OCI-LY1 (cell line): ENCODE results near the gene CACNA1C.

Source experiments
- H2AFZ ChIP-seq: fragments of 200-600 bp; sonication (generic), shearing (Covaris generic); 2 replicates; pipeline ENCODE4 v1.6.0; 2014; ENCODE audit warnings: antibody characterized with exemption, mild to moderate bottlenecking, low read length
- H3F3A ChIP-seq: fragments of 200-600 bp; sonication (generic), shearing (Covaris generic); 2 replicates; pipeline ENCODE4 v1.6.0; 2014; ENCODE audit warnings: mild to moderate bottlenecking, antibody characterized with exemption, low read length, moderate library complexity; ENCODE audit not compliant: insufficient read depth
- H3K27ac ChIP-seq: fragments of 200-600 bp; sonication (generic); 2 replicates; pipeline ENCODE4 v1.5.1; 2014; ENCODE audit warnings: low read length, mixed run types, mild to moderate bottlenecking, low read depth; ENCODE audit not compliant: poor library complexity, severe bottlenecking
- H3K27me3 ChIP-seq: fragments of 200-600 bp; sonication (generic); 2 replicates; pipeline ENCODE4 v1.6.0; 2014; ENCODE audit warnings: antibody characterized with exemption, mild to moderate bottlenecking, low read length, moderate library complexity; ENCODE audit not compliant: insufficient read depth
- H3K36me3 ChIP-seq: fragments of 200-600 bp; sonication (generic); 2 replicates; pipeline ENCODE4 v1.6.1; 2014; ENCODE audit warnings: mild to moderate bottlenecking, antibody characterized with exemption, low read length, moderate library complexity, mixed read lengths; ENCODE audit not compliant: insufficient read depth
- H3K4me1 ChIP-seq: fragments of 200-600 bp; sonication (generic); 2 replicates; pipeline ENCODE4 v1.5.1; 2014; ENCODE audit warnings: mild to moderate bottlenecking, low read length, moderate library complexity; ENCODE audit not compliant: insufficient read depth, severe bottlenecking
- H3K4me2 ChIP-seq: fragments of 200-600 bp; sonication (generic), shearing (Covaris generic); 2 replicates; pipeline ENCODE4 v1.6.1; 2014; ENCODE audit warnings: low read length
- H3K4me3 ChIP-seq: fragments of 200-600 bp; sonication (generic); 2 replicates; pipeline ENCODE4 v1.5.1; 2014; ENCODE audit warnings: low read length, low read depth, mild to moderate bottlenecking, mixed read lengths; ENCODE audit not compliant: poor library complexity, severe bottlenecking
- H3K79me2 ChIP-seq: fragments of 200-600 bp; shearing (Covaris generic); 2 replicates; pipeline ENCODE4 v1.6.1; 2016; ENCODE audit warnings: mixed run types, low read length, mixed read lengths; ENCODE audit not compliant: insufficient read depth
- H3K9ac ChIP-seq: fragments of 200-600 bp; sonication (generic), shearing (Covaris generic); 2 replicates; pipeline ENCODE4 v1.6.1; 2014; ENCODE audit warnings: mild to moderate bottlenecking, low read length, mixed read lengths
- H3K9me2 ChIP-seq: fragments of 200-600 bp; sonication (generic), shearing (Covaris generic); 2 replicates; pipeline ENCODE4 v1.6.1; 2014; ENCODE audit warnings: low read depth, mild to moderate bottlenecking, low read length, mixed read lengths
- H3K9me3 ChIP-seq: fragments of 200-600 bp; shearing (Covaris generic); 2 replicates; pipeline ENCODE4 v1.6.1; 2014; ENCODE audit warnings: low read length, mixed read lengths
- H4K20me1 ChIP-seq: fragments of 200-600 bp; sonication (generic), shearing (Covaris generic); 2 replicates; pipeline ENCODE4 v1.6.0; 2016; ENCODE audit warnings: mild to moderate bottlenecking, low read length; ENCODE audit not compliant: insufficient read depth
- EZH2 ChIP-seq: fragments of 200-600 bp; sonication (generic), shearing (Covaris generic); IDR thresholded peaks from 2 replicates; pipeline ENCODE4 v1.8.0; 2017; ENCODE audit warnings: borderline replicate concordance, mixed run types, mild to moderate bottlenecking, antibody characterized with exemption, low read length, moderate library complexity, mixed read lengths
- TF ChIP-seq, protein P1 (sequence below): fragments of 200-600 bp; sonication (generic), shearing (Covaris generic); IDR thresholded peaks from 2 replicates; pipeline ENCODE4 v1.5.1; 2017; ENCODE audit warnings: mild to moderate bottlenecking, antibody characterized with exemption, low read length, moderate library complexity, mixed read lengths

CACNA1C gene

GRCh38 chr12:2120982-2121758 is 68.4 kb downstream of the CACNA1C start:
- H4K20me1 ChIP-seq, result no peaks in the 10 kb centered on the region
- no peak overlapping the region; the same call in 1 of the 2 replicates for H3K4me2 ChIP-seq
- H3K27ac ChIP-seq, result no peak overlapping the region

DNA sequence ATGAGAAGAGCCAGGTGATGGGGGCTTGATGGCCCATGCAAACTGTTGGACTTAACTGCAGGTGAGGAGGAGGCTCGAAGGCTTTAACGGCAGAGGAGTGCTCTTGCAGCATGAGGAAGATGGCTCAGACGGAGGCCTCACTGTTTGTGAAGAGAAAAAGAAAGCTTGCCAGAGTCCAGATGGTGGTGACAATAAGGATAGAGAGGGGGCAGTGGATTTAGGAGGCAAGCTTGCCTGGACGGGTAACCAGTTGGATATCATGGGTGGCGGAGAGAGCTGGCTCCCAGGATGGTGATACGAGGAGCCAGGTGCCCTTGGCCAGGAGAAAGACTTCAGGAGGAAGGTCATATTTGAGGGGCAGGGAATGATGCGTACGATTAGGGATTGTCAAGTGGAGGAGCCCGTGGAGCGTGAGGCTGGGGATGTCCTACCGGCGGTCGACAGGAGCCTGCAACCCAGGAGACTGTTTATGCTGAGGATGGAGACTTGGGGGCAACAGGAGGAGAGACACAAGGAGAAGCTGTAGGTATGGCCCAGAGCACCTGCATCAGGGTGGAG is 71.8 kb downstream of the CACNA1C start:
- H3K9me2 ChIP-seq, result no peaks in the 10 kb centered on the region
- H3K4me2 ChIP-seq, result no peak overlapping the region
- H3K9me3 ChIP-seq, result no peaks in the 10 kb centered on the region
- H2AFZ ChIP-seq, result no peak overlapping the region
- H4K20me1 ChIP-seq, result no peaks in the 10 kb centered on the region
- peaks cover 10% of the 10 kb centered on the region; the same call in 1 of the 2 replicates for H3K27me3 ChIP-seq
- H3K79me2 ChIP-seq, result no peaks in the 10 kb centered on the region
- no peak overlapping the region for H3K9ac ChIP-seq
- H3K4me3 ChIP-seq, result no peak overlapping the region
- no peaks in the 10 kb centered on the region for H3F3A ChIP-seq
- H3K4me1 ChIP-seq, result peaks cover 11% of the 10 kb centered on the region
- TF ChIP-seq, protein P1, sequence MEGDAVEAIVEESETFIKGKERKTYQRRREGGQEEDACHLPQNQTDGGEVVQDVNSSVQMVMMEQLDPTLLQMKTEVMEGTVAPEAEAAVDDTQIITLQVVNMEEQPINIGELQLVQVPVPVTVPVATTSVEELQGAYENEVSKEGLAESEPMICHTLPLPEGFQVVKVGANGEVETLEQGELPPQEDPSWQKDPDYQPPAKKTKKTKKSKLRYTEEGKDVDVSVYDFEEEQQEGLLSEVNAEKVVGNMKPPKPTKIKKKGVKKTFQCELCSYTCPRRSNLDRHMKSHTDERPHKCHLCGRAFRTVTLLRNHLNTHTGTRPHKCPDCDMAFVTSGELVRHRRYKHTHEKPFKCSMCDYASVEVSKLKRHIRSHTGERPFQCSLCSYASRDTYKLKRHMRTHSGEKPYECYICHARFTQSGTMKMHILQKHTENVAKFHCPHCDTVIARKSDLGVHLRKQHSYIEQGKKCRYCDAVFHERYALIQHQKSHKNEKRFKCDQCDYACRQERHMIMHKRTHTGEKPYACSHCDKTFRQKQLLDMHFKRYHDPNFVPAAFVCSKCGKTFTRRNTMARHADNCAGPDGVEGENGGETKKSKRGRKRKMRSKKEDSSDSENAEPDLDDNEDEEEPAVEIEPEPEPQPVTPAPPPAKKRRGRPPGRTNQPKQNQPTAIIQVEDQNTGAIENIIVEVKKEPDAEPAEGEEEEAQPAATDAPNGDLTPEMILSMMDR, result no peak
- TF ChIP-seq EZH2, result no peak
- H3K36me3 ChIP-seq, result no peaks in the 10 kb centered on the region
- H3K27ac ChIP-seq, result no peak overlapping the region

More at GRCh38 chr12:2120982-2121758, 68.4 kb downstream of the CACNA1C start:
- H3K4me3 ChIP-seq, result no peak overlapping the region
- no peaks in the 10 kb centered on the region for H3K9me2 ChIP-seq
- TF ChIP-seq, protein P1, result no peak
- TF ChIP-seq EZH2, result no peak
- H3K36me3 ChIP-seq, result no peaks in the 10 kb centered on the region
- H3K4me1 ChIP-seq, result peaks cover 11% of the 10 kb centered on the region
- no peak overlapping the region for H2AFZ ChIP-seq
- no peaks in the 10 kb centered on the region for H3K79me2 ChIP-seq
- H3K9ac ChIP-seq, result no peak overlapping the region
- H3K9me3 ChIP-seq, result no peaks in the 10 kb centered on the region
- H3F3A ChIP-seq, result no peaks in the 10 kb centered on the region
- H3K27me3 ChIP-seq, result no peaks in the 10 kb centered on the region

- no peak for TF ChIP-seq EZH2
- TF ChIP-seq, protein P1, result no peak
- H3K27ac ChIP-seq, result no peak overlapping the region
- H3K4me2 ChIP-seq, result no peak overlapping the region
Measured at GRCh38 chr12:2125651-2126522, 73.1 kb downstream of the CACNA1C start.

More at GRCh38 chr12:2125651-2126522, 73.1 kb downstream of the CACNA1C start:
- Histone ChIP-seq H3K9me2 (no peaks in the 10 kb centered on the region), H3K9me3 (no peaks in the 10 kb centered on the region), H4K20me1 (no peaks in the 10 kb centered on the region), H3K79me2 (no peaks in the 10 kb centered on the region), H3K36me3 (no peaks in the 10 kb centered on the region), H3F3A (no peaks in the 10 kb centered on the region), H3K4me1 (peaks cover 9% of the 10 kb centered on the region), H3K4me3 (no peak overlapping the region), H2AFZ (no peak overlapping the region), H3K9ac (no peak overlapping the region), H3K27me3 (peaks cover 10% of the 10 kb centered on the region; the same call in 1 of the 2 replicates)
